ENCODE data around the gene ARHGEF39. TPM values are rescaled to one million over a fixed set of nuclear protein-coding genes. Genes with fewer than 3 reads are reported as not detected.
A peak's percentile ranks its signal among the peaks of the same experiment; 100 is the strongest.
"Not testable (repeated sequence)": the region's sequence is repeated elsewhere in the genome, so short reads cannot be mapped to it uniquely, and the experiment has no call there.

ARHGEF39 gene
- polyA plus RNA-seq, 3 donors from 2014 or later, result 0.92 to 1.9 (median 1.1) TPM

DNA sequence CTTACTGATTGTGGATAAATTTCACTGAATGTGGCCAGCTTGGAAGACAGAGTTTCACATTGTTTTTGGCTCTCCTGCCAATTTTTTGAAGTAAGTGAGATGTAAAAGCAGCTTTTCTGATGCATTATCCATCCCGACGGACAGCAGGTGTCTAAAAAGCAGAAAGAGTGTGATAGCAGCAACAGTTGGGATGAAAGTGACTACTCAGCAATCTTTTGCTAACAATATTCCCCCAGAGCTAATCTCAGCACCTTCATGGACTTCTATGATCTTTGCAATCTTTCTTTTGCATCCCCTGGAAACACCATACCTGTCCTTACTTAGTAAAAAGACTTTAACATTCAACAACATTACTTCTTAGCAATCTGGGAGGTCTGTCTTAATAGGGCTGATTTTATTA lies 52.2 kb downstream of the ARHGEF39 start:
- peaks cover 6 to 17% (median 14%) of the 10 kb centered on the region in 3 donors for H3K27me3 Mint-ChIP-seq (ENCODE audit: low read depth in 3 of 3)
- no peak overlapping the region for H3K4me3 Mint-ChIP-seq
- peaks cover 43 to 49% of the 10 kb centered on the region in 2 donors for H3K4me1 Mint-ChIP-seq
- peaks cover under 1 to 17% (median 10%) of the 10 kb centered on the region in 3 donors for H3K36me3 Mint-ChIP-seq
- DNase-seq, result no peak
- peaks cover 0 to 3% (median 0%) of the 10 kb centered on the region in 6 donors for H3K9me3 Mint-ChIP-seq
- H3K27ac Mint-ChIP-seq, result peak overlapping the region in 4 of 6 donors; percentile 3 to 9 (median 8)

DNA sequence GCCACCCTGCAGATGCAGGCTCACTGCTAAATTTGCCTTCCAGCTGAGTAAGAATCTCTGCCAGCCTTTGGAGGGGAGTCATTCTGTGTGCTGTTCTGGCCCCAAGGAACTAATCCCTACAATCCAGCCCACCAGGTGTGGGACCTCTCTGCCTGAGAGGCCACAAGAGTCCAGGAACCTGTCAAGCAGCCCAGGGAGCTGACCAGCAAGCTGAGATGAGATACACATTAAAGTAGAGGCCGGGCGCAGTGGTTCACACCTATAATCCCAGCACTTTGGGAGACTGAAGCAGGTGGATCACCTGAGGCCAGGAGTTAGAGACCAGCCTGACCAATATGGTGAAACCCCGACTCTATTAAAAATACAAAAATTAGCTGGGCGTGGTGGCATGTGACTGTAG lies 52.9 kb downstream of the ARHGEF39 start:
- DNase-seq; H3K9me3 Mint-ChIP-seq; H3K4me3 Mint-ChIP-seq; H3K27me3 Mint-ChIP-seq (ENCODE audit: low read depth in 3 of 3): not testable (repeated sequence)
- Mint-ChIP-seq H3K4me1 (peaks cover 43 to 49% of the 10 kb centered on the region in 2 donors), H3K36me3 (peaks cover 6 to 17% (median 17%) of the 10 kb centered on the region in 3 donors), H3K27ac (peak overlapping the region in 1 of 6 donors; percentile 36)

DNA sequence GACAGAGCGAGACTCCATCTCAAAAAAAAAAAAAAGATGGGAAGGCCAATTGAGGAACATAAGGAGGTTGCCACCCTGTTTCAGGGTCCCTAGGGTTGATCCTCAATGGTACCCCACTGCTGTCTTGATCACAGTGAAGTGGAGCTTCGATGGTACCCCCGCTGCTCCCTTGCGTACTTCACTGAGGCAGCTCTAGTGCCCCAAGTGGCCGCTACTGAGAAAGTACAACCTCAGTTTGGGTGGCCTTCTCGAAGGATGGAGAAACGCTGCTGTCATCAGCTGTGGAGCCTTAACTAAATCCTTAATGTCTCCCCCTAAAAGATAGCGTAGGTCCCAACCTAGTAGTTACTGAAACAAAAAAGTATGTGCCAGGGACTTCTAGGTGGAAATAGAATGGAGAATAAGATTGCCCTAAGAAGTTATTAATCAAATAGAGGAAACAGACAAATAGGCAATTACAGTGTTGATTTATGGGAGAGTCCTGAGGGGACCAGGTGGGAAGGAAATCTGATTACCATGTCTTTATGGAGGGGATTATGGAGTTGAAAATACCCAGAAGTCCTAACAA lies 53.7 kb downstream of the ARHGEF39 start:
- Mint-ChIP-seq H3K27me3 (ENCODE audit: low read depth in 3 of 3) (peaks cover 1 to 5% (median 4%) of the 10 kb centered on the region in 3 donors), H3K4me1 (peaks cover 43 to 49% of the 10 kb centered on the region in 2 donors), H3K36me3 (peaks cover 7 to 20% (median 17%) of the 10 kb centered on the region in 3 donors), H3K27ac (peak overlapping the region; percentile 37 to 80 (median 54)), H3K9me3 (peaks cover 0 to 3% (median 0%) of the 10 kb centered on the region in 6 donors), H3K4me3 (no peak overlapping the region)
- DNase-seq, result peak; percentile 46 to 54 (median 46)

- no peak for DNase-seq
- Mint-ChIP-seq H3K4me1 (peaks cover 37 to 40% of the 10 kb centered on the region in 2 donors), H3K27me3 (ENCODE audit: low read depth in 3 of 3) (peaks cover 0 to 4% (median 2%) of the 10 kb centered on the region in 3 donors), H3K4me3 (no peak overlapping the region), H3K36me3 (peaks cover 7 to 20% (median 15%) of the 10 kb centered on the region in 3 donors), H3K27ac (no peak overlapping the region), H3K9me3 (peaks cover 0 to 3% (median 0%) of the 10 kb centered on the region in 6 donors)
Observed at GRCh38 chr9:35609820-35610163, 55.2 kb downstream of the ARHGEF39 start.

Other genes starting within 250 kb of the ARHGEF39 start
- gene RUSC2, start 175.1 kb downstream of the ARHGEF39 start, polyA plus RNA-seq, result under 1 TPM in 2 of 3 donors, not detected in 1; 0.44 to 0.69 TPM
- gene TESK1, start 59.9 kb downstream of the ARHGEF39 start, polyA plus RNA-seq, result 10 to 100 TPM in 1 of 3 donors, 1 to 10 TPM in 2; 6.5 to 23.7 (median 8.1) TPM
- gene CD72, start 46.8 kb downstream of the ARHGEF39 start, polyA plus RNA-seq, result 10 to 100 TPM in 2 of 3 donors, 1 to 10 TPM in 1; 6.2 to 18.4 (median 10.1) TPM
- gene SIT1, start 14.3 kb downstream of the ARHGEF39 start, polyA plus RNA-seq, result 1 to 10 TPM in 1 of 3 donors, under 1 TPM in 2; 0.26 to 1.4 (median 0.49) TPM
- gene RMRP, start 7.2 kb downstream of the ARHGEF39 start, polyA plus RNA-seq, result 10 to 100 TPM in 1 of 3 donors, not detected in 2; 23.0 TPM
- 100 to 1,000 TPM; 101 to 106 (median 103) TPM for gene CCDC107, start 6.9 kb downstream of the ARHGEF39 start, polyA plus RNA-seq
- gene CA9, start 8.7 kb upstream of the ARHGEF39 start, polyA plus RNA-seq, result not detected
- under 1 TPM in 1 of 3 donors, not detected in 2; 0.28 TPM for gene TPM2, start 24.7 kb upstream of the ARHGEF39 start, polyA plus RNA-seq
- gene TLN1, start 67.0 kb upstream of the ARHGEF39 start, polyA plus RNA-seq, result 100 to 1,000 TPM in 1 of 3 donors, 10 to 100 TPM in 2; 21.4 to 260 (median 61.5) TPM
- gene CREB3, start 67.5 kb upstream of the ARHGEF39 start, polyA plus RNA-seq, result 10 to 100 TPM; 47.8 to 59.3 (median 50.0) TPM
- 10 to 100 TPM; 20.3 to 43.3 (median 37.4) TPM for gene GBA2, start 84.0 kb upstream of the ARHGEF39 start, polyA plus RNA-seq
- 10 to 100 TPM in 1 of 3 donors, 1 to 10 TPM in 2; 5.4 to 10.6 (median 8.2) TPM for gene RGP1, start 84.1 kb upstream of the ARHGEF39 start, polyA plus RNA-seq
- gene MSMP, start 89.1 kb upstream of the ARHGEF39 start, polyA plus RNA-seq, result 1 to 10 TPM in 1 of 3 donors, not detected in 2; 1.3 TPM
- gene NPR2, start 126.4 kb upstream of the ARHGEF39 start, polyA plus RNA-seq, result under 1 TPM in 1 of 3 donors, not detected in 2; 0.46 TPM
- 1 to 10 TPM in 1 of 3 donors, under 1 TPM in 1, not detected in 1; 0.43 to 2.1 TPM for gene SPAG8, start 147.1 kb upstream of the ARHGEF39 start, polyA plus RNA-seq
- gene HINT2, start 149.8 kb upstream of the ARHGEF39 start, polyA plus RNA-seq, result 100 to 1,000 TPM; 105 to 124 (median 122) TPM
- gene FAM221B, start 163.5 kb upstream of the ARHGEF39 start, polyA plus RNA-seq, result not detected
- 1 to 10 TPM; 1.1 to 2.1 (median 1.6) TPM for gene TMEM8B, start 164.0 kb upstream of the ARHGEF39 start, polyA plus RNA-seq
- gene OR13J1, start 205.2 kb upstream of the ARHGEF39 start, polyA plus RNA-seq, result not detected
- not detected for gene HRCT1, start 241.0 kb upstream of the ARHGEF39 start, polyA plus RNA-seq
- gene SPAAR, start 244.3 kb upstream of the ARHGEF39 start, polyA plus RNA-seq, result not detected